Measurements from ENCODE around the gene JAML. TPM values are rescaled to one million over a fixed set of nuclear protein-coding genes. Genes with fewer than 3 reads are reported as not detected.

Gene JAML
- total and polyA plus RNA-seq, 2 of the 13 experiments (the other 11 are each of a cell fraction or from before 2014, with no cell fraction given), result 2.0 to 3.3 TPM

- TF ChIP-seq ZNF883 (CRISPR knock-in tag; IDR thresholded peaks at IDR 0.05; ENCODE audit: not compliant biosample characterization) (no peak), PHF20 (CRISPR knock-in tag; IDR thresholded peaks at IDR 0.05) (no peak), HMG20A (CRISPR knock-in tag; IDR thresholded peaks at IDR 0.05; ENCODE audit: borderline replicate concordance) (no peak), ELF1 (CRISPR knock-in tag; IDR thresholded peaks at IDR 0.05) (peak; percentile 11; the same call in 1 of the 2 replicates), ZNF605 (CRISPR knock-in tag; IDR thresholded peaks at IDR 0.05) (no peak), ZNF660 (CRISPR knock-in tag; IDR thresholded peaks at IDR 0.05; ENCODE audit: borderline replicate concordance, low read depth) (no peak), ZNF263 (CRISPR knock-in tag; IDR thresholded peaks at IDR 0.05) (no peak), TFDP2 (CRISPR knock-in tag; IDR thresholded peaks at IDR 0.05) (no peak), ZBTB34 (CRISPR knock-in tag; IDR thresholded peaks at IDR 0.05) (no peak), FOXO4 (CRISPR knock-in tag; conservative IDR thresholded peaks at IDR 0.05) (no peak), ZNF564 (CRISPR knock-in tag; IDR thresholded peaks at IDR 0.05) (no peak), ZNF275 (CRISPR knock-in tag; IDR thresholded peaks at IDR 0.05; ENCODE audit: borderline replicate concordance) (no peak), REST (IDR thresholded peaks at IDR 0.05; ENCODE audit: borderline replicate concordance in 1 of 2, low read depth in 1 of 2, low read length in 2 of 2) (no peak), ATAD3A (CRISPR knock-in tag; IDR thresholded peaks at IDR 0.05) (peak; percentile 55; the same call in 1 of the 2 replicates), SRSF9 (IDR thresholded peaks at IDR 0.05; ENCODE audit: borderline replicate concordance, insufficient read depth, low read depth, low read length, poor library complexity, severe bottlenecking) (no peak), ZNF101 (CRISPR knock-in tag; IDR thresholded peaks at IDR 0.05; ENCODE audit: borderline replicate concordance, low read depth) (no peak), ZKSCAN8 (CRISPR knock-in tag; IDR thresholded peaks at IDR 0.05; ENCODE audit: borderline replicate concordance) (no peak), IRF1 (CRISPR knock-in tag; IDR thresholded peaks at IDR 0.05; ENCODE audit: low read depth) (no peak)
These were observed 53.3 kb downstream of the JAML start (continued) for GRCh38 chr11:118171269-118172062.
